Endothelial cell of umbilical vein (primary cell): ENCODE measurements around the gene DXO. TPM values are rescaled to one million over a fixed set of nuclear protein-coding genes. Genes with fewer than 3 reads are reported as not detected.

Experiments
- BruUV-seq: library from RNA; stranded (reverse); fragments of 400-500 nt; replicated peaks from 2 replicates; lab custom pipeline; 2021; lab: Mats Ljungman, UMichigan
- CTCF ChIA-PET: fragments of 300-600, 350-600 bp; sonication (Branson Sonifier 250); formaldehyde crosslinking; loops from one replicate; lab custom pipeline; 2021; ENCODE audit warnings: antibody characterized with exemption, inconsistent platforms; lab: Charles Lee
- POLR2A ChIA-PET: fragments of 300-600, 350-600 bp; sonication (Branson Sonifier 250); formaldehyde crosslinking; loops from one replicate; lab custom pipeline; 2021; ENCODE audit warnings: antibody characterized with exemption, inconsistent platforms; lab: Charles Lee
- DNase-seq: peaks from one replicate; pipeline ENCODE4 v3.0.0-alpha.2; 2011; ENCODE audit warnings: low read depth, low spot score
- FAIRE-seq: peaks from 2 replicates; lab custom pipeline; 2011; peaks lifted over from hg19 to GRCh38; lab: Jason Lieb, UNC
- H2AFZ ChIP-seq: 2 replicates; pipeline ENCODE4 v1.6.0; 2012; ENCODE audit warnings: low read depth, low read length, control low read depth, inconsistent platforms
- H3K27ac ChIP-seq: 2 replicates; pipeline ENCODE4 v1.5.1; 2011; ENCODE audit warnings: low read depth, mild to moderate bottlenecking, control low read depth, low read length, moderate library complexity; ENCODE audit not compliant: insufficient read depth
- H3K27me3 ChIP-seq, 2 experiments: 2 replicates each; pipeline versions ENCODE4 v1.6.0 to v1.6.1; 2011; ENCODE audit warnings: low read length in 2 of 2, mixed read lengths in 1 of 2; ENCODE audit not compliant: control insufficient read depth in 2 of 2, insufficient read depth in 2 of 2
- H3K36me3 ChIP-seq, 2 experiments: 2 replicates in 1 of 2; 3 replicates in 1 of 2; pipeline ENCODE4 v1.5.1; 2011; ENCODE audit warnings: low read length in 2 of 2, mild to moderate bottlenecking in 1 of 2, moderate library complexity in 1 of 2; ENCODE audit not compliant: control insufficient read depth in 2 of 2, insufficient read depth in 2 of 2; ENCODE audit errors: extremely low read depth in 1 of 2
- H3K4me1 ChIP-seq: 3 replicates; pipeline ENCODE4 v1.5.1; 2011; ENCODE audit warnings: mild to moderate bottlenecking, low read length; ENCODE audit not compliant: control insufficient read depth, insufficient read depth; ENCODE audit errors: extremely low read depth
- H3K4me2 ChIP-seq: 2 replicates; pipeline ENCODE4 v1.6.1; 2011; ENCODE audit warnings: low read length, control low read depth, mixed read lengths; ENCODE audit not compliant: insufficient read depth
- H3K4me3 ChIP-seq, 3 experiments: fragments of 200-600 bp in 1 of 3; sonication (generic), shearing (Covaris generic) in 1 of 3; replicated peaks in 1 of 3; 2 replicates each; pipeline ENCODE4 v1.5.1; 2011 to 2016; ENCODE audit warnings: control low read depth in 3 of 3, low read length in 3 of 3, mild to moderate bottlenecking in 2 of 3, inconsistent platforms in 1 of 3, low read depth in 1 of 3, moderate library complexity in 1 of 3; ENCODE audit not compliant: insufficient read depth in 1 of 3
- H3K79me2 ChIP-seq: 2 replicates; pipeline ENCODE4 v1.6.0; 2012; ENCODE audit warnings: low read length, inconsistent platforms; ENCODE audit not compliant: control insufficient read depth, insufficient read depth
- H3K9ac ChIP-seq: replicated peaks from 2 replicates; pipeline ENCODE3; 2011; ENCODE audit warnings: low read length, control low read depth; ENCODE audit not compliant: insufficient read depth; ENCODE audit errors: extremely low read depth
- H3K9me1 ChIP-seq: replicated peaks from 3 replicates; pipeline ENCODE4 v1.6.0; 2011; ENCODE audit warnings: mild to moderate bottlenecking, low read length; ENCODE audit not compliant: control insufficient read depth, insufficient read depth; ENCODE audit errors: extremely low read depth
- H3K9me3 ChIP-seq: replicated peaks from 2 replicates; pipeline ENCODE4 v1.5.1; 2012; ENCODE audit warnings: low read length, inconsistent platforms; ENCODE audit not compliant: control insufficient read depth, insufficient read depth
- H4K20me1 ChIP-seq: replicated peaks from 2 replicates; pipeline ENCODE3; 2011; ENCODE audit warnings: mild to moderate bottlenecking, low read length; ENCODE audit not compliant: control insufficient read depth, insufficient read depth; ENCODE audit errors: extremely low read depth
- EZH2 ChIP-seq: IDR thresholded peaks from 2 replicates; pipeline ENCODE4 v1.6.1; 2012; ENCODE audit warnings: borderline replicate concordance, low read depth, mild to moderate bottlenecking, moderate library complexity, low read length, inconsistent platforms; ENCODE audit not compliant: severe bottlenecking
- FOS ChIP-seq: IDR thresholded peaks from 2 replicates; pipeline ENCODE4 v1.6.1; 2011; ENCODE audit warnings: mild to moderate bottlenecking, low read length, moderate library complexity, borderline replicate concordance; ENCODE audit not compliant: insufficient read depth
- GATA2 ChIP-seq: IDR thresholded peaks from 2 replicates; pipeline ENCODE4 v1.7.0; 2011; ENCODE audit warnings: low read depth, mild to moderate bottlenecking, moderate library complexity, mixed read lengths, low read length; ENCODE audit not compliant: insufficient read length, insufficient read depth
- JUN ChIP-seq: IDR thresholded peaks from 2 replicates; pipeline ENCODE4 v1.6.1; 2011; ENCODE audit warnings: borderline replicate concordance, low read depth; ENCODE audit not compliant: insufficient read length, insufficient read depth
- POLR2A ChIP-seq: IDR thresholded peaks from 2 replicates; pipeline ENCODE4 v1.6.1; 2012; ENCODE audit warnings: low read depth, mild to moderate bottlenecking, control low read depth, low read length
- dilution Hi-C: fragments of 300-500 bp; cut with MboI; formaldehyde crosslinking; loops from one replicate; pipeline ENCODE4 v1.15.0; 2019; ENCODE audit warnings: low sequenced_read_pairs; ENCODE audit not compliant: extremely low pct_ligation_motif_present
- intact Hi-C: fragments of 100-400 bp; cut with micrococcal nuclease; formaldehyde crosslinking; loops from one replicate; pipeline ENCODE4 v1.10.0; 2022
- polyA plus RNA-seq, 4 experiments: library from polyadenylated mRNA; depleted of rRNA in 3 of 4; stranded (reverse) in 3 of 4; unstranded in 1 of 4; fragments of >200 nt; gene quantifications; 2 replicates each; pipeline versions ENCODE4 v1.2.1 to v1.2.3, GENCODE V29; 2011 to 2012; ENCODE audit warnings: missing spikeins in 1 of 4
- total RNA-seq: library from RNA; stranded (reverse); gene quantifications from 2 replicates; pipeline ENCODE4 v1.2.3, GENCODE V29; 2021
- TF ChIP-seq, protein P1 (sequence below): IDR thresholded peaks from 2 replicates; pipeline ENCODE4 v1.6.1; 2011; ENCODE audit not compliant: insufficient read depth, insufficient read length
- TF ChIP-seq, protein P2 (sequence below), 2 donors: IDR thresholded peaks; 1 replicate in 1 of 2; 2 replicates in 1 of 2; pipeline ENCODE4 v1.5.1; 2011; ENCODE audit warnings: low read length in 2 of 2, mild to moderate bottlenecking in 2 of 2, moderate library complexity in 2 of 2, control low read depth in 1 of 2, inconsistent platforms in 1 of 2, low read depth in 1 of 2; ENCODE audit not compliant: insufficient read depth in 1 of 2; ENCODE audit errors: extremely low read depth in 1 of 2

DXO gene
- total and polyA plus RNA-seq, 2 donors (not counting 3 experiments of a cell fraction or from before 2014, with no cell fraction given) = 20.7 to 34.9 TPM

DNA sequence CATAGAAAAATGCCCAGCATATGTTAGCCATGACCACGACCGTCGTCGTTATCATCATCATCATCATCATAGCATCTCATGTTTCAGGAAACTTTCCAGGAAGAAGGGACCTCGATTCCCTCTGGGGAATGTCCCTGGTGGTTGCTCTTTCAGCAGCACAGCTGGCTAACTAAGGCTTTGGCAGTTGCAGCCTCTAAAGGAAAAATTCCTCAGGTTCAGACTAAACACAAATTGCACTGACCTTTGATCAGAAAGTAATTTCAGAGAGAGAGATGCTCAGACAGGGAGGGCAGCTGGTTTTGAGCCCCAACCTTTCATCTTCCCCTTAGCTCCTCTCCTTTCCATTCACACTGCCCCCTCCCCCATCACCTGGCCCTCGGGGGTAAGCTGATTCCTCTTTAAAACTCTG is 31.7 kb downstream of the DXO start:
- dilution Hi-C loops (no loop called here), intact Hi-C loops (no loop called here)
- no peak overlapping the region for H3K9ac ChIP-seq
- H3K4me1 ChIP-seq = no peaks in the 10 kb centered on the region
- ChIA-PET CTCF (interaction anchor here (0.5 to 2.6 kb wide), 4 partner anchors 12 to 212 kb away, joined by 3 to 19 read pairs (median 4); partner anchors contain the start of gene EHMT2), POLR2A (no interaction called here)
- H3K79me2 ChIP-seq = no peaks in the 10 kb centered on the region
- no peaks in the 10 kb centered on the region for H4K20me1 ChIP-seq
- H3K27ac ChIP-seq = no peak overlapping the region
- no peaks in the 10 kb centered on the region for H3K9me1 ChIP-seq
- no peak for FAIRE-seq
- TF ChIP-seq, protein P1, sequence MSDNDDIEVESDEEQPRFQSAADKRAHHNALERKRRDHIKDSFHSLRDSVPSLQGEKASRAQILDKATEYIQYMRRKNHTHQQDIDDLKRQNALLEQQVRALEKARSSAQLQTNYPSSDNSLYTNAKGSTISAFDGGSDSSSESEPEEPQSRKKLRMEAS = no peak
- TF ChIP-seq, protein P2, sequence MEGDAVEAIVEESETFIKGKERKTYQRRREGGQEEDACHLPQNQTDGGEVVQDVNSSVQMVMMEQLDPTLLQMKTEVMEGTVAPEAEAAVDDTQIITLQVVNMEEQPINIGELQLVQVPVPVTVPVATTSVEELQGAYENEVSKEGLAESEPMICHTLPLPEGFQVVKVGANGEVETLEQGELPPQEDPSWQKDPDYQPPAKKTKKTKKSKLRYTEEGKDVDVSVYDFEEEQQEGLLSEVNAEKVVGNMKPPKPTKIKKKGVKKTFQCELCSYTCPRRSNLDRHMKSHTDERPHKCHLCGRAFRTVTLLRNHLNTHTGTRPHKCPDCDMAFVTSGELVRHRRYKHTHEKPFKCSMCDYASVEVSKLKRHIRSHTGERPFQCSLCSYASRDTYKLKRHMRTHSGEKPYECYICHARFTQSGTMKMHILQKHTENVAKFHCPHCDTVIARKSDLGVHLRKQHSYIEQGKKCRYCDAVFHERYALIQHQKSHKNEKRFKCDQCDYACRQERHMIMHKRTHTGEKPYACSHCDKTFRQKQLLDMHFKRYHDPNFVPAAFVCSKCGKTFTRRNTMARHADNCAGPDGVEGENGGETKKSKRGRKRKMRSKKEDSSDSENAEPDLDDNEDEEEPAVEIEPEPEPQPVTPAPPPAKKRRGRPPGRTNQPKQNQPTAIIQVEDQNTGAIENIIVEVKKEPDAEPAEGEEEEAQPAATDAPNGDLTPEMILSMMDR (IDR thresholded peaks at IDR 0.05; ENCODE audit: extremely low read depth in 1 of 2, insufficient read depth in 1 of 2, low read depth in 1 of 2, low read length in 2 of 2) = no peak
- TF ChIP-seq POLR2A = no peak
- no peak for TF ChIP-seq FOS
- TF ChIP-seq JUN = no peak
- TF ChIP-seq GATA2 = no peak
- no peak for TF ChIP-seq EZH2
- H3K4me3 ChIP-seq = no peak overlapping the region
- H3K27me3 ChIP-seq = peaks cover 3 to 11% of the 10 kb centered on the region in 2 experiments
- no peak overlapping the region for H3K4me2 ChIP-seq
- no peak overlapping the region for H2AFZ ChIP-seq
- H3K36me3 ChIP-seq = no peaks in the 10 kb centered on the region
- no peaks in the 10 kb centered on the region for H3K9me3 ChIP-seq
- DNase-seq = no peak
- no TSS peak for BruUV-seq
